DOHH2 (cell line): ENCODE measurements around the gene TMEM255B.

Experiments used
- EZH2phosphoT487 ChIP-seq: fragments of 200-600 bp; sonication (generic); IDR thresholded peaks from 2 replicates; pipeline ENCODE4 v1.6.1; 2017; ENCODE audit warnings: borderline replicate concordance, mild to moderate bottlenecking, antibody characterized with exemption, low read length, moderate library complexity, mixed read lengths
- TF ChIP-seq, protein P1 (sequence below): fragments of 200-600 bp; sonication (generic); IDR thresholded peaks from one replicate; pipeline ENCODE4 v1.5.1; 2014; ENCODE audit warnings: antibody characterized with exemption, mild to moderate bottlenecking, low read depth, low read length; ENCODE audit not compliant: poor library complexity, severe bottlenecking

DNA sequence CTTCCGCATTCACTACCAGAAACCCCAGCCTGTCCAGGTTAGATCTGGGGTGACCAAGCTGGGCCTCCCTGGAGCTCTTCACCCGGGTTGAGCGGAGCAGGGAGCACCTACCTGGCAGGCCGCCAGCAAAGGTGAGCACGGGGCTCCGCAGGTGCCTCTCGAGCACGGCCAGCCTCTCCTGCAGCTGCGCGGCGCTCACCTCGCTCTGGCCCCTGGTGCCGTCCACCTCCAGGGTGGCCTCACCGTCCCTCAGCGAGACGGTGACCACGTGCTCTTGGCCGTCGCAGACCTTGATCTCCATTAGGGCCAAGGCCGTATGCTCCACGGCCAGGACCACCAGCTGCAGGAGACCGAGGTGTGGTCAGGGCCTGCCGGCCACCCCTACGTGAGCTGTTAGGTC lies 62.8 kb downstream of the TMEM255B start:
- TF ChIP-seq, protein P1, sequence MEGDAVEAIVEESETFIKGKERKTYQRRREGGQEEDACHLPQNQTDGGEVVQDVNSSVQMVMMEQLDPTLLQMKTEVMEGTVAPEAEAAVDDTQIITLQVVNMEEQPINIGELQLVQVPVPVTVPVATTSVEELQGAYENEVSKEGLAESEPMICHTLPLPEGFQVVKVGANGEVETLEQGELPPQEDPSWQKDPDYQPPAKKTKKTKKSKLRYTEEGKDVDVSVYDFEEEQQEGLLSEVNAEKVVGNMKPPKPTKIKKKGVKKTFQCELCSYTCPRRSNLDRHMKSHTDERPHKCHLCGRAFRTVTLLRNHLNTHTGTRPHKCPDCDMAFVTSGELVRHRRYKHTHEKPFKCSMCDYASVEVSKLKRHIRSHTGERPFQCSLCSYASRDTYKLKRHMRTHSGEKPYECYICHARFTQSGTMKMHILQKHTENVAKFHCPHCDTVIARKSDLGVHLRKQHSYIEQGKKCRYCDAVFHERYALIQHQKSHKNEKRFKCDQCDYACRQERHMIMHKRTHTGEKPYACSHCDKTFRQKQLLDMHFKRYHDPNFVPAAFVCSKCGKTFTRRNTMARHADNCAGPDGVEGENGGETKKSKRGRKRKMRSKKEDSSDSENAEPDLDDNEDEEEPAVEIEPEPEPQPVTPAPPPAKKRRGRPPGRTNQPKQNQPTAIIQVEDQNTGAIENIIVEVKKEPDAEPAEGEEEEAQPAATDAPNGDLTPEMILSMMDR: no peak
- TF ChIP-seq EZH2phosphoT487: no peak
